Body of pancreas (tissue), 4 donors: ENCODE data around the gene IFI30.

Experiments used
- POLR2A ChIP-seq, 3 donors: fragments of 450-650 bp; IDR thresholded peaks; one replicate each; pipeline ENCODE4 v1.6.1; 2016; ENCODE audit warnings: antibody characterized with exemption in 3 of 3, mild to moderate bottlenecking in 2 of 3
- TF ChIP-seq, protein P1 (sequence below), 7 experiments: fragments of 450-650 bp in 4 of 7; fragments of 200-600 bp in 3 of 7; sonication (generic) in 3 of 7; IDR thresholded peaks; one replicate each; pipeline ENCODE4 v1.5.1; 2016 to 2019; ENCODE audit warnings: antibody characterized with exemption in 7 of 7

DNA sequence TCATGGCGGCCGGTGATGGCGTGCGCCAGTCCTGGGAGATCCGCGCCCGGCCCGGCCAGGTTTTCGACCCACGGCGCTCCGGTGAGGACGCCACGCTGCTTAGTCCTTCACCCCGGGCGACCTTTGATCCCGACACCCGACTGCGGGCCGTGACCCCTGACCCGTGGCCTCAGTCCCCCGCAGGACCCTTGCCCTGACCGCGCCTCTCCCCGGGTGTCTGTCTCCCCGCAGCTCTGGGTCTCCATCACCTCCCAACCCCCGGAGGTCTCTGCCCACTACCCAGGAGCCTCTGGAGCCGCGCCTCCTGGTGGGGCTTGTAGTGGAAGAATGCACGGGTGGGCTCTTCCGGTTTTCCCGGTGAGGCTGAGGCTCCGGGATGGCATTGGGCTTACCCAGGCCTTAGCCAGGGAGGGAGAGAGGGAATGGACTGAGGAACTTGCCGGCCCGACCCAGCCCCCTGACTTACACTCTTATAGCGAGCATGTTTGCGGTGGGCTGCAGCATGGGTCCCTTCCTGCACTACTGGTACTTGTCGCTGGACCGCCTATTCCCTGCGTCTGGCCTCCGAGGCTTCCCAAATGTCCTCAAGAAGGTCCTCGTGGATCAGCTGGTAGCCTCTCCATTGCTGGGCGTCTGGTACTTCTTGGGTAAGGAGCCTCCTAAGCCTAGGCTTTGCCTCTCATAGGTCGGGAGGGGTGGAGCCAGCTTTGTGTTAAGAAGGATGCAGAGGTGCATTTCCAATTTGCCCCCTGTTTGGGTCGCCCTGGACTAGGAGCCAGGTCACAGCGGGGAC lies 20.0 kb downstream of the IFI30 start:
- TF ChIP-seq, protein P1, sequence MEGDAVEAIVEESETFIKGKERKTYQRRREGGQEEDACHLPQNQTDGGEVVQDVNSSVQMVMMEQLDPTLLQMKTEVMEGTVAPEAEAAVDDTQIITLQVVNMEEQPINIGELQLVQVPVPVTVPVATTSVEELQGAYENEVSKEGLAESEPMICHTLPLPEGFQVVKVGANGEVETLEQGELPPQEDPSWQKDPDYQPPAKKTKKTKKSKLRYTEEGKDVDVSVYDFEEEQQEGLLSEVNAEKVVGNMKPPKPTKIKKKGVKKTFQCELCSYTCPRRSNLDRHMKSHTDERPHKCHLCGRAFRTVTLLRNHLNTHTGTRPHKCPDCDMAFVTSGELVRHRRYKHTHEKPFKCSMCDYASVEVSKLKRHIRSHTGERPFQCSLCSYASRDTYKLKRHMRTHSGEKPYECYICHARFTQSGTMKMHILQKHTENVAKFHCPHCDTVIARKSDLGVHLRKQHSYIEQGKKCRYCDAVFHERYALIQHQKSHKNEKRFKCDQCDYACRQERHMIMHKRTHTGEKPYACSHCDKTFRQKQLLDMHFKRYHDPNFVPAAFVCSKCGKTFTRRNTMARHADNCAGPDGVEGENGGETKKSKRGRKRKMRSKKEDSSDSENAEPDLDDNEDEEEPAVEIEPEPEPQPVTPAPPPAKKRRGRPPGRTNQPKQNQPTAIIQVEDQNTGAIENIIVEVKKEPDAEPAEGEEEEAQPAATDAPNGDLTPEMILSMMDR (IDR thresholded peaks at IDR 0.05), result peak in 1 of 7 experiments; percentile 8
- TF ChIP-seq POLR2A (IDR thresholded peaks at IDR 0.05), result no peak
